GM21390 (cell line): ENCODE measurements around the gene HES2.
"Not testable (repeated sequence)": the region's sequence is repeated elsewhere in the genome, so short reads cannot be mapped to it uniquely, and the experiment has no call there.

Experiments used
- ATAC-seq: cut with Tn5 transposase; IDR thresholded peaks from one replicate; pipeline ENCODE4 v1.9.1; 2021; ENCODE audit not compliant: unreplicated experiment

HES2 gene

GRCh38 chr1:6419804-6420453 is at the start of gene HES2:
Gene HES2, minus strand, starts transcription at chr1:6419919. Its CDS starts 99 bp downstream, at chr1:6419820.
- ATAC-seq: no peak

- no peak for ATAC-seq
Measured at GRCh38 chr1:6468729-6469461, 49.2 kb upstream of the HES2 start.

GRCh38 chr1:6467744-6468688 is 48.3 kb upstream of the HES2 start:
- ATAC-seq: no peak

GRCh38 chr1:6467224-6467623 is 47.5 kb upstream of the HES2 start:
- ATAC-seq: no peak

GRCh38 chr1:6466751-6467150 is 47.0 kb upstream of the HES2 start:
- no peak for ATAC-seq

GRCh38 chr1:6466023-6466422 is 46.3 kb upstream of the HES2 start, which contains the start of gene TNFRSF25:
Gene TNFRSF25, minus strand, starts transcription at chr1:6466173. Its CDS starts 66 bp downstream, at chr1:6466107.
- no peak for ATAC-seq

GRCh38 chr1:6465461-6466005 is 45.8 kb upstream of the HES2 start:
- no peak for ATAC-seq

- ATAC-seq: no peak
Measured at GRCh38 chr1:6464915-6465314, 45.2 kb upstream of the HES2 start.

GRCh38 chr1:6464514-6464836 is 44.8 kb upstream of the HES2 start:
- no peak for ATAC-seq

- no peak for ATAC-seq
Measured at GRCh38 chr1:6463120-6463412, 43.3 kb upstream of the HES2 start.

GRCh38 chr1:6462412-6463119 is 42.8 kb upstream of the HES2 start:
- ATAC-seq: no peak

- no peak for ATAC-seq
Measured at GRCh38 chr1:6461538-6462411, 42.1 kb upstream of the HES2 start.

- ATAC-seq: no peak
Measured at GRCh38 chr1:6461051-6461530, 41.4 kb upstream of the HES2 start.

- ATAC-seq: no peak
Measured at GRCh38 chr1:6460301-6461050, 40.8 kb upstream of the HES2 start.

GRCh38 chr1:6459850-6460265 is 40.1 kb upstream of the HES2 start:
- ATAC-seq: no peak

- no peak for ATAC-seq
Measured at GRCh38 chr1:6456800-6457466, 37.2 kb upstream of the HES2 start.

- not testable (repeated sequence) for ATAC-seq
Measured at GRCh38 chr1:6455752-6456520, 36.2 kb upstream of the HES2 start.
